Chondrocyte (in vitro differentiated cells): ENCODE measurements around the gene HS3ST3B1. TPM values are rescaled to one million over a fixed set of nuclear protein-coding genes. Genes with fewer than 3 reads are reported as not detected.

ENCODE experiments used
- DNase-seq: peaks from one replicate; pipeline ENCODE4 v3.0.0; 2021; ENCODE audit warnings: mixed read lengths, low spot score
- H3K27ac Mint-ChIP-seq: one replicate; pipeline ENCODE4 v1.8.0; 2021; ENCODE audit warnings: mild to moderate bottlenecking, moderate library complexity, mixed read lengths; ENCODE audit not compliant: unreplicated experiment
- H3K27me3 Mint-ChIP-seq: 2 replicates; pipeline ENCODE4 v1.8.0; 2021; ENCODE audit warnings: low read depth, mixed read lengths
- H3K36me3 Mint-ChIP-seq: 2 replicates; pipeline ENCODE4 v1.8.0; 2021; ENCODE audit warnings: low read depth, mixed read lengths
- H3K4me1 Mint-ChIP-seq: 2 replicates; pipeline ENCODE4 v1.8.0; 2021; ENCODE audit warnings: low read depth, mild to moderate bottlenecking, mixed read lengths
- H3K4me3 Mint-ChIP-seq: one replicate; pipeline ENCODE4 v1.8.0; 2021; ENCODE audit warnings: mild to moderate bottlenecking, moderate library complexity, mixed read lengths; ENCODE audit not compliant: unreplicated experiment
- H3K9me3 Mint-ChIP-seq: 2 replicates; pipeline ENCODE4 v1.8.0; 2021; ENCODE audit warnings: low read depth, mixed read lengths
- total RNA-seq: library from RNA; stranded (reverse); gene quantifications from 3 replicates; pipeline ENCODE4 v1.2.1, GENCODE V29; 2021
- TF ChIP-seq, protein P1 (sequence below): fragments of 200-600 bp; sonication (generic); IDR thresholded peaks from 2 replicates; pipeline ENCODE4 v1.5.0; 2021; ENCODE audit warnings: antibody characterized with exemption, mild to moderate bottlenecking, moderate library complexity

The HS3ST3B1 gene
- total RNA-seq, 1 donor from 2014 or later: 27.1 TPM

- Mint-ChIP-seq H3K27me3 (no peaks in the 10 kb centered on the region), H3K4me3 (peak overlapping the region; percentile 97), H3K4me1 (peaks cover 65% of the 10 kb centered on the region), H3K36me3 (no peaks in the 10 kb centered on the region), H3K27ac (peak overlapping the region; percentile 87), H3K9me3 (no peaks in the 10 kb centered on the region)
- TF ChIP-seq, protein P1, sequence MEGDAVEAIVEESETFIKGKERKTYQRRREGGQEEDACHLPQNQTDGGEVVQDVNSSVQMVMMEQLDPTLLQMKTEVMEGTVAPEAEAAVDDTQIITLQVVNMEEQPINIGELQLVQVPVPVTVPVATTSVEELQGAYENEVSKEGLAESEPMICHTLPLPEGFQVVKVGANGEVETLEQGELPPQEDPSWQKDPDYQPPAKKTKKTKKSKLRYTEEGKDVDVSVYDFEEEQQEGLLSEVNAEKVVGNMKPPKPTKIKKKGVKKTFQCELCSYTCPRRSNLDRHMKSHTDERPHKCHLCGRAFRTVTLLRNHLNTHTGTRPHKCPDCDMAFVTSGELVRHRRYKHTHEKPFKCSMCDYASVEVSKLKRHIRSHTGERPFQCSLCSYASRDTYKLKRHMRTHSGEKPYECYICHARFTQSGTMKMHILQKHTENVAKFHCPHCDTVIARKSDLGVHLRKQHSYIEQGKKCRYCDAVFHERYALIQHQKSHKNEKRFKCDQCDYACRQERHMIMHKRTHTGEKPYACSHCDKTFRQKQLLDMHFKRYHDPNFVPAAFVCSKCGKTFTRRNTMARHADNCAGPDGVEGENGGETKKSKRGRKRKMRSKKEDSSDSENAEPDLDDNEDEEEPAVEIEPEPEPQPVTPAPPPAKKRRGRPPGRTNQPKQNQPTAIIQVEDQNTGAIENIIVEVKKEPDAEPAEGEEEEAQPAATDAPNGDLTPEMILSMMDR: no peak
- DNase-seq: no peak
Measured at GRCh38 chr17:14303343-14304221, 2.7 kb downstream of the HS3ST3B1 start.

GRCh38 chr17:14304222-14304772 lies 3.4 kb downstream of the HS3ST3B1 start:
- no peaks in the 10 kb centered on the region for H3K36me3 Mint-ChIP-seq
- peak overlapping the region; percentile 97 for H3K27ac Mint-ChIP-seq
- H3K4me3 Mint-ChIP-seq: peak overlapping the region; percentile 97
- TF ChIP-seq, protein P1: no peak
- no peaks in the 10 kb centered on the region for H3K27me3 Mint-ChIP-seq
- DNase-seq: no peak
- H3K4me1 Mint-ChIP-seq: peaks cover 62% of the 10 kb centered on the region
- no peaks in the 10 kb centered on the region for H3K9me3 Mint-ChIP-seq

- Mint-ChIP-seq H3K4me1 (peaks cover 61% of the 10 kb centered on the region), H3K4me3 (peak overlapping the region; percentile 97), H3K36me3 (no peaks in the 10 kb centered on the region), H3K27me3 (no peaks in the 10 kb centered on the region), H3K27ac (peak overlapping the region; percentile 97), H3K9me3 (no peaks in the 10 kb centered on the region)
- TF ChIP-seq, protein P1: no peak
- no peak for DNase-seq
Measured at GRCh38 chr17:14304773-14305517, 4.1 kb downstream of the HS3ST3B1 start.

DNA sequence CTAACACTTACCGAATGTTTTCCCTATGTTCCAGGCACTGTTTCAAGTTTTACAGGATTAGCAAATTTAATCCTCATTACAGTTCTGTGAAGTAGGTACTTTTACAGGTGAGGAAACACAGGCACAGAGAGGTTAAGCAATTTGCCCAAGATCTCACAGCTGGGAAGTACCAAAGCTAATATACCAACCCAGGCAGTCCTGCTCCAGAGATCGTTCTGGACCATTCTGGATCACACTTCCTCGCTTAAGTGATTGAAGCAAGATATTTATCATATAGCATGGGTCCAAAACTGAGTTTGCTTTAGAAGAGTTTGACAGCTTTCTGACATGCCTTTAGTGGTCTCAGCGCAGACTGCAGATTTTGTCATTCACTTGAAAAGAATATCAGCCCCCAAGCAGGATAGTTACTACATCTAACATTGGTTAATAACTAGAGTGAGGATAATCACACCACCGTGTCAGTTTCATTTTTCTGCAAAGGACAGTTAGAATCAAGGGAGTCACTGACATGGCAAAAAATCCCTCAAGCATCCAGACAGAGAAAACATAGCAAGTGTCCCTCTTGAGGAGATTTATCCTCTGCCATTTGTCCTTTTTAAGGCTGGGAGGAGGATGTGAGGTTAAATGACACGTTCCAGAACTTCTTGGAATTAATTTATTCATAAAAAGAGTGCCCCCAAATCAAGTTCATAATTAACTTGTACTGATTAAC lies 5.1 kb downstream of the HS3ST3B1 start:
- Mint-ChIP-seq H3K4me1 (peaks cover 63% of the 10 kb centered on the region), H3K36me3 (no peaks in the 10 kb centered on the region), H3K27me3 (no peaks in the 10 kb centered on the region), H3K9me3 (no peaks in the 10 kb centered on the region), H3K4me3 (peak overlapping the region; percentile 97), H3K27ac (peak overlapping the region; percentile 97)
- TF ChIP-seq, protein P1: no peak
- DNase-seq: no peak
